KMS-11 (cell line): ENCODE measurements around the gene SCAI.
"Not testable (repeated sequence)": the region's sequence is repeated elsewhere in the genome, so short reads cannot be mapped to it uniquely, and the experiment has no call there.

ENCODE experiments used
- H2AFZ ChIP-seq: fragments of 200-600 bp; sonication (generic); 2 replicates; pipeline ENCODE4 v1.6.1; 2016; ENCODE audit warnings: antibody characterized with exemption, mixed run types, low read depth
- H3K27ac ChIP-seq: fragments of 200-600 bp; sonication (generic); 2 replicates; pipeline ENCODE4 v1.6.1; 2016; ENCODE audit warnings: mild to moderate bottlenecking, mixed run types
- H3K27me3 ChIP-seq: fragments of 200-600 bp; sonication (generic); 2 replicates; pipeline ENCODE4 v1.6.1; 2017; ENCODE audit warnings: mild to moderate bottlenecking, low read depth, mixed run types, moderate library complexity; ENCODE audit not compliant: insufficient read depth
- H3K36me3 ChIP-seq: fragments of 200-600 bp; sonication (generic); 2 replicates; pipeline ENCODE4 v1.6.1; 2017; ENCODE audit warnings: mild to moderate bottlenecking, mixed run types; ENCODE audit not compliant: insufficient read depth
- H3K4me1 ChIP-seq: fragments of 200-600 bp; sonication (generic); 2 replicates; pipeline ENCODE4 v1.6.1; 2016; ENCODE audit warnings: mild to moderate bottlenecking, low read depth, mixed run types; ENCODE audit not compliant: poor library complexity, severe bottlenecking
- H3K4me2 ChIP-seq: fragments of 200-600 bp; sonication (generic); 2 replicates; pipeline ENCODE4 v1.7.0; 2016; ENCODE audit warnings: mild to moderate bottlenecking, mixed run types
- H3K4me3 ChIP-seq: fragments of 200-600 bp; sonication (generic); IDR thresholded peaks from 2 replicates; pipeline ENCODE4 v1.6.1; 2017; ENCODE audit warnings: low read depth, low read length, mixed read lengths; ENCODE audit not compliant: insufficient read depth
- H3K79me2 ChIP-seq: fragments of 200-600 bp; sonication (generic); 2 replicates; pipeline ENCODE4 v1.6.1; 2016; ENCODE audit warnings: low read depth, mixed run types; ENCODE audit not compliant: insufficient read depth
- H3K9ac ChIP-seq: fragments of 200-600 bp; sonication (generic); 2 replicates; pipeline ENCODE4 v1.6.1; 2016; ENCODE audit warnings: mild to moderate bottlenecking, mixed run types
- H4K20me1 ChIP-seq: fragments of 200-600 bp; sonication (generic); 2 replicates; pipeline ENCODE4 v1.6.1; 2016; ENCODE audit warnings: mild to moderate bottlenecking, mixed run types; ENCODE audit not compliant: insufficient read depth
- CTCF ChIP-seq: fragments of 200-600 bp; sonication (generic); conservative IDR thresholded peaks from 2 replicates; pipeline ENCODE4 v1.6.1; 2017; ENCODE audit warnings: low read depth, mild to moderate bottlenecking, antibody characterized with exemption, low read length, moderate library complexity, mixed read lengths

SCAI gene

GRCh38 chr9:125028041-125028440 is 115.3 kb downstream of the SCAI start:
- H4K20me1 ChIP-seq, result no peaks in the 10 kb centered on the region
- no peak overlapping the region for H3K4me3 ChIP-seq
- no peaks in the 10 kb centered on the region for H3K79me2 ChIP-seq
- H2AFZ ChIP-seq, result no peak overlapping the region
- H3K4me1 ChIP-seq, result no peaks in the 10 kb centered on the region
- H3K27me3 ChIP-seq, result no peaks in the 10 kb centered on the region
- no peak overlapping the region for H3K9ac ChIP-seq
- H3K27ac ChIP-seq, result no peak overlapping the region
- TF ChIP-seq CTCF, result no peak
- no peak overlapping the region for H3K4me2 ChIP-seq
- H3K36me3 ChIP-seq, result no peaks in the 10 kb centered on the region

DNA sequence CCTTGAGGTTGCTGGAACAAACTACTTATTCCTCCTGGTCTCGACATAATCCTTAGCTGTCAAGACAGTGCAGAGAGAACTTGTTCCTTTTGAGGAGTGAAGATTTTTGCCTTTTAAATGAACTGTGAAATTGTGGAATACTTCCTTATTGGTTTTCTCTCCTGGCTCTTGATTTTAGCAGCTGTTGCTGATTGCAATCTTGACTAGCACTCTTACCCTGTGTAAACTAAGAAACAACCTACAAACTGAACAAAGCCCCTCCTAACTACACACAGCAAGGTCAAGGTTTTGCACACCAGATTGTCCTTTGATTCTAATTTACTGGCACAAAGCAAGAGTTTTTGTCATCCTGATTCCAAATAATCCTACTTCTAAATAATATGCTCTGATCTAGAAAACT is 118.4 kb downstream of the SCAI start:
- Histone ChIP-seq H3K36me3 (no peaks in the 10 kb centered on the region), H3K27ac (no peak overlapping the region), H2AFZ (no peak overlapping the region), H3K79me2 (no peaks in the 10 kb centered on the region), H3K9ac (no peak overlapping the region), H4K20me1 (no peaks in the 10 kb centered on the region), H3K4me3 (no peak overlapping the region), H3K27me3 (no peaks in the 10 kb centered on the region), H3K4me1 (no peaks in the 10 kb centered on the region), H3K4me2 (no peak overlapping the region)
- TF ChIP-seq CTCF, result no peak

- Histone ChIP-seq H3K79me2 (no peaks in the 10 kb centered on the region), H3K27ac (no peak overlapping the region), H3K4me1 (no peaks in the 10 kb centered on the region), H3K4me3 (no peak overlapping the region), H4K20me1 (no peaks in the 10 kb centered on the region), H3K4me2 (no peak overlapping the region), H2AFZ (no peak overlapping the region), H3K36me3 (no peaks in the 10 kb centered on the region), H3K27me3 (no peaks in the 10 kb centered on the region), H3K9ac (no peak overlapping the region)
- no peak for TF ChIP-seq CTCF
Measured at GRCh38 chr9:125021069-125021468, 122.3 kb downstream of the SCAI start.

DNA sequence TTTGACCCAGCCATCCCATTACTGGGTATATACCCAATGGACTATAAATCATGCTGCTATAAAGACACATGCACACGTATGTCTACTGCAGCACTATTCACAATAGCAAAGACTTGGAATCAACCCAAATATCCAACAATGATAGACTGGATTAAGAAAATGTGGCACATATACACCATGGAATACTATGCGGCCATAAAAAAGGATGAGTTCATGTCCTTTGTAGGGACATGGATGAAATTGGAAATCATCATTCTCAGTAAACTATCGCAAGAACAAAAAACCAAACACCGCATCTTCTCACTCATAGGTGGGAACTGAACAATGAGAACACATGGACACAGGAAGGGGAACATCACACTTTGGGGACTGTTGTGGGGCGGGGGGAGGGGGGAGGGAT is 127.7 kb downstream of the SCAI start:
- not testable (repeated sequence) for H3K27me3 ChIP-seq, H3K36me3 ChIP-seq, H3K27ac ChIP-seq, H3K4me2 ChIP-seq, H3K9ac ChIP-seq, H3K79me2 ChIP-seq, H4K20me1 ChIP-seq, H3K4me1 ChIP-seq, H3K4me3 ChIP-seq, H2AFZ ChIP-seq

- not testable (repeated sequence) for H3K4me2 ChIP-seq, H3K27me3 ChIP-seq, H4K20me1 ChIP-seq
Measured at GRCh38 chr9:125012013-125012412, 131.3 kb downstream of the SCAI start.

DNA sequence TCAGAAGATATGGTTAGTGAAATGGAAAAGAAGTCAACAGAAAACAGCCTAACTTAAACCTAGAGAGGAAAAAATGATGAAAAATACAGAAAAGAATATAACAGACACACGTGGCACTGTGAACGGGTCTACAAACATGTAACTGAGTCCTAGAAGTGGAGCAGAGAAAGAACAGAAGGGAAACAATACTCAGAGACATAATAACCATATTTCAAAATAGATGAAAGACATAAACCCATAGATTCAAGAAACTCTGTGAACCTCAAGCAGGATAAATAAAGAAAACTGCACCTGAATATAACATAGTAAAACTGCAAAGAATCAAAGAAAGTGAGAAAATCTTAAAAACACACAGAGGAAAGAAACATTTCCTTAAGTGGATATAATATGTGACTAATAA is 134.7 kb downstream of the SCAI start:
- no peak for TF ChIP-seq CTCF
- Histone ChIP-seq H4K20me1 (no peaks in the 10 kb centered on the region), H2AFZ (no peak overlapping the region)

More at GRCh38 chr9:125012013-125012412, 131.3 kb downstream of the SCAI start:
- not testable (repeated sequence) for H3K9ac ChIP-seq, H3K4me1 ChIP-seq, H3K4me3 ChIP-seq, H3K27ac ChIP-seq, H3K79me2 ChIP-seq, H3K36me3 ChIP-seq, H2AFZ ChIP-seq

More for the DNA sequence above, 134.7 kb downstream of the SCAI start:
- H3K27ac ChIP-seq, result no peak overlapping the region
- H3K9ac ChIP-seq, result no peak overlapping the region
- H3K79me2 ChIP-seq, result no peaks in the 10 kb centered on the region
- no peaks in the 10 kb centered on the region for H3K4me1 ChIP-seq
- H3K27me3 ChIP-seq, result no peaks in the 10 kb centered on the region
- H3K36me3 ChIP-seq, result no peaks in the 10 kb centered on the region
- no peak overlapping the region for H3K4me3 ChIP-seq
- H3K4me2 ChIP-seq, result no peak overlapping the region
